ENCODE results near the gene GTF2A1.

GTF2A1 gene

DNA sequence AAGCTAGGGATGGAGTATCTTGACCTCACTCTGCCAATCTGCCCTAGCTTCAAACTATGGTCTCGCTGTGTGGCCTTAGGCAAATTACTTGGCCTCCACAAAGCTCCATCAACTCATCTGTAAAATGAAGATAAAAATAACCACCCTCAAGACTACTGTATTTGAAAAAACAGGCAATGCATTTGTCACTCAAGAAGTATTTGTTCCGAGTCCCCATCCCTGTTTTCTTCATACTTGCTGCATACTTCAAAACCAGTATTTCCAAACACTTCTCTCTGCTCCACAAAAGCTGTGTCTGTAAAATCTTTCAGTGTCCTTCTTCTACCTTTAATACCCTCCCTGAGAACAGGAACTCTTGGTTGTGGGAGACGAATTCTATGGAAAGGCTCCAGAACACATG, 47.9 kb downstream of the GTF2A1 start:
- no peak for DNase-seq

DNA sequence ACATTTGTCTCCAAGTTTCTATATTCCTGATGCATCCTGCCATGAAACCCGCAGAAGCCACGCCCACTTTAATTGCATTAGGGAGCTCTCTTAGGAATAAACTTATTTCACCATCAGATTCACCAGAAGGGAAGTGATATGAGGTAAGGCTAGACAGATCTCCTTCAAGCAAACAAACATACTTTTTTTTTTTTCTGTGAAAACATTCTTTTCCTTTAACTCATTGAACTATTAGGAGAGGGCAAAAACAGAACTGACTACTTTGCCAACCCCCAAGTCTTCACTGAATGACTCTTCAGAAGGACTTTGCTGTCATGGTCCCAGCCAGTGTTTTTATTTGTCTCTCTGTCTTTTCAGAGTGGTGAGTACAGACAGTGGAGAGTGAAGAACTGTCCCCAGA, 48.4 kb downstream of the GTF2A1 start:
- DNase-seq: no peak

DNA sequence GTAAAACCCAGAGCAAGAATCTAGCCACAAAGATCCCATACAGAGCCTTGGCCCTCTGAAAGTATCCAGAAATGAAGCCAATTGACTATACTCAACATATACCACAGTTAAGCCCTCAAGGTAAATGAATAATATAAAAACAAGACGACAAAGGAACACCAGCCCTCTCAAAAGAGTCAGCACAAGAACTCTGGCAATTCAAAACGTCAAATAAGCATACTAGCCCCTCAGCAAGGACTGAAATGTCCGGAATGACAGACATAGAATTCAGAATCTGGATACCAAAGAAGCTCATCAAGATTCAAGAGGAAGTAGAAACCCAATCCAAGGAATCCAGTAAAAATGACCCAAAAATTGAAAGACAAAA, 49.9 kb downstream of the GTF2A1 start:
- DNase-seq: no peak

DNA sequence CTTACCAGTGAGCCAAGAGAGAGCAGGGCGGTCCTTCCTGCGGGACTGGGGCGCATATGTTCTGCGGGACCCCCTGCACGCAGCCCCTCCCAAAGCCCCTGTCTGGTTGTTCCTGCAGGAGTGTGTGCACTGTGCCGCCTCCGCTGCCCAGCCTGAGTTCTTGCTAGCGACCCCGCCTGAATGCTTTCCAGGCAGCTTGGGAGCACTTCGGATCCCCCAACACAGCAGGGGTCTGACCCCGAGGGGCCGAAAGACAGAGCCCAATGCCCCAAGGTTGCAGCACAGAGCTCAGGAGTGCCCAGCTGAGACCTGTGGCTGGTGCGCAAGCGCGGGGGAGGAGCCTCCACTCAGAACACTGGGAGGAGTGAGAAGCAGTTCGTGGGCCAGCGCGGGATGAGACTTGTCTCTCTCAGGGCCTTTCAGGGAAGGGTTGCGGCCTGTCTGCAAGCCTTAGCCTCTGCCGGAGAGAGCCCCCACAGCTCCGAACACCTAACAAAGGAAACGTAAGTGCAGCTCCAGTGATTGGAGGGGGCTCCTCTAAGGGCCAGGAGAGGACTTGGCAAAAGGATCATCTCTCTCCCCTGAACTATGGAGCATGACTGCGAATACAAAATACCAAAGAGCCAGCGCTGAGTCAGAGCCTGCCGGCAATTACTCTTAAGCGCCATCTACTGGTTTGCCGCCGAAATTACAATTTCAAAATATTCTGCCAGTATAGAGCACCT, 50.5 kb downstream of the GTF2A1 start:
- DNase-seq: peak; percentile 88

DNA sequence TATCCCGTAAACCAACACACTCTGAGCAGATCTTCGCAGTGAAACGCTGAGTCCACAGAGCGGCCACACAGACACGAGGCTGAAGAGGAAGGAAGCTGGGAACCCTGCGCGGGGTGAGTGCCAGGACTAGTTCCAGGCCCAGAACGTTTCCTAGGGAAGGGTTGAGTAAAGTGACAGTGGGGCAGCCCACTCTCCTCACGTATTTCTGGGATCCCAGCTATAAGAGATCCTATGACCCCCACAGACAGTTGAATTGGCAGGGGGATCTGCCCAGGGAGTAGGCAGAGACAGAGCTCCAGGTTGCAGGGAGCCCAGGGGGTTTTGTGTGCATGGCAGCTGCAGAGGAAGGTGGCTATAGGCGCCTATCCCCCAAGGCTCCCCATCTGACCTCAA, 51.1 kb downstream of the GTF2A1 start:
- DNase-seq: no peak

DNA sequence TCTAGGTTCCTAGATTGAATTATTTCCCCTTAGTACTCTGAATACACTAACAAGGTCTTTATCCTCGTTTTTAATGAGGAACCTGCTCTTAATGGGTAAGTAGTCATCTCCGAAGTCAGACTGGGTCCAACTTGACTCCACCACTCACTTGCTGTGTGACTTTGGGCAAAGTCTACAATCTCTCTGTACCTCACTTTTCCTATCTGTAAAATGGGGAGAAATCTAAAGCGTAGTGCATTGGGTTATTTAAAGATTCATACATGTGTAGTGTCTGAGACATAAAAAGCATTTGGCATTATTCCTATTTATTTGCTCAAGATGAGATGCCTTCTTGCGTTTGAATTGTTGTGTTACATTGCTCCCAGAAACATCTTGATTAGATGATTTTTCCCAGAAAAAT, 51.5 kb downstream of the GTF2A1 start:
- no peak for DNase-seq

DNA sequence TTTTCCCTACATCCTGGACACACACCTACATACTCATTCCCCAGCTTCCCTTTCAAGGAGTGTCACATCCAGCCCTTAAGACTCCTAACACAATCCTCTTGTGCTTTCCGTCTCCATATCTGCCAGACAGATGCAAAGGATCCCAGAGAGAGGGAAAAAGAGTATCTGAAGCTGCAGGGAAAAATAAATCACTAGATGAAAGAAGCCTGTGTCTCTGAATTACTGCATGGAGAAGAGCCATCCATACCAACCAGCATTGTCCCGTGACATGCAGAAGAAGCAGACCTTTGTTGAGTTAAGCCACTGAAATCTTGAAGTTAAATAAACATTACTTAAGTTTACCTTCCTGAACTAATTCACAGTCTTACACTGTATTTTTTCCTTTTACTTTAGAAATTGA, 54.6 kb downstream of the GTF2A1 start:
- no peak for DNase-seq

DNA sequence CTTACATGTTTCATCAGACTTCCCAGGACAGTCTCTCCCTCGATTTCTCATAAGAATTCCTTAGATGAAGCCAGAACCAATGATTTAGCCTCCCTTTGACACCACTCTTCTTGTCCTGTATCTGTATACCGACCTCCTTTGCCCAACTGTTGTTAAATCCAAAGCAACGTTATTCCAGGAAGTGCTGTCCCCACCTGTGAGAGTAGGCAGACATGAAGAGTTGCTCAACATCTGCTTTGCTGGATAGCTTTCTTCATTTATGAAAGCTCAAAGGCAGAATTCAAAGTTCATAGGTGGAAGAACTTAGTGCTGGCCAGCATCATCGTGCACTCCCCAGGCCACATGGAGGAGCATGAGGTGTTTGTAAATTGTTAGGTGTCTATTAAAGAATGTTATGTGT, 55.6 kb downstream of the GTF2A1 start:
- DNase-seq: no peak

DNA sequence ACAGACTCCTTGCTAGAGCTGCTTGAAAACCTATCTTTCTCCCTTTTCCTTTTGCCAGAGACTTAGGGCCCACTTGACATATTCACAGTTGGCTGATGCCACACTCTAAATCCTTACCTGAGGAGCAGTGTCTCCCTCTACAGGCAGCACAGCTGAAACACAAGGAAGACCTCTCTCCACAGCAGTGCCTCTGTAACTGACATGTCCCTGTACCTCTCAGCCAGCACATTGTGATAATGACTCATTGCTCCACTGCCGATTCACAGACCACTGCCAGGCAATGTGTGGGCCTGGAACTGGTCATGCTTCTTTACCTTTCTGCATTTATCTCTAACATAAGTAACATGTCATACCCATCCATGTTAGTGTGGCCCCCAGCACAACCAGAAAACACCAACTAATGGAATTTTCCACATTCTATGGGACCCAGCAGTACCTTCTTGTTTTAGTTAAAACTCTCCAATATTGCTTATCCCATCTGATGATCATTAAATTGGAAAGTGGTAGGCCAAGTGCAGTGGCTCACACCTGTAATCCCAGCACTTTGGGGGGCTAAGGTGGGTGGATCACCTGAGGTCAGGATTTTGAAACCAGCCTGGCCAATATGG, 56.5 kb downstream of the GTF2A1 start:
- DNase-seq: peak; percentile 23

DNA sequence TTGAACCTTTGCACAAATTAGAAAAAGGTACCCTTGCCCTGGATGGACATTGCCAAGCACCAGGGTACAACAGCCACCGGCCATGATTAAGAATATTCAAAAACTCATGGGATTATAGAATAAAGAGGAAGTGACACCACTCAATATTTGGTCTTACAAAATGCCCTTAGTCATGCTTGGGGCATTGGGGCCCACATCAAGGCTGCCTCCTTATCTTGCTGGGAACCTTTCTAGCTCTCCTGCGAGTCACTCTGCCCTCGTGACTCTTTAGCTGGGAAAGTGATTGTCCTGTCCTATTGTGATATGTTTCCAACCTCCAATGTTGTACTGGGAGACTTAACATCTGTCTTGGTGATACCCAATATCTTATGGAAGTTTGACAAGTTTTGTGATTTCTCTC, 57.8 kb downstream of the GTF2A1 start:
- DNase-seq: no peak

DNA sequence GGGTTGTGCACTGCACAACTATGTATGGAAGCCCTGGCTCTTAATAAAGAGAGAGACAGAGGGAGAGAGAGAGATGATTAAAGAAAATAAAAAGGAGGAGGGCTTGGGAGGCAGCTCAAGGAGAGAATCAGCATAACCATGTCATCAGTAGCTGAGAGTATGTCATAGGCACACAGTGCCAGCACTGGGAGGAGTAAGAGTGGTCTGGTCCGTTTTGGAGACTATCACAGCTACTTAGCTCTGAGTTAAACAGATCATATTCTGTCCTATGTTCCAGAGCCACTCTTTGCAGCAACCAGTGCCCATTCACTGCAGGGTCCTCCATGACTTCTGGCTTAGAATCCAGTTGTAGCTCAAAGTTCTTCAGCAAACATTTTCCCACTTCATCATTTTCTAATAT, 59.0 kb downstream of the GTF2A1 start:
- DNase-seq: no peak

DNA sequence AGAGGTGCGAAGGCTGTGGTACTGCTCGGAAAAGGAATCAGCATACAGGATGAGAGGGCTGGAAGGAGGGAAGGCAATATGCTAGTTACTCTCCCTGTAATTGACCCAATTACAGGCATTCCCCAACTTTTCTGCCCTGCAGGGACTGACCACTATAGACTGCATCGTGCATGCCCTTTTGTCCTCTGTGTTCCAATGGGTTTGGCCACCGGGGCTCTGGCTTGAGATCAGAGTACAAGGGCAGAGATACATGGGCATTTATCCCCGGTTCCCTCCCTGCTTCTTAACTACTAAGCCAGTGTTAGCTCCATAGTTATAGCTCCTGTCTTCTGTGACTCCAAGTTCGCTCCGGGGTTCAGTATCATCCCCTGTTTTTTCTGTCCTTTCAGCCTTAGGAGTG, 59.7 kb downstream of the GTF2A1 start:
- no peak for DNase-seq

DNA sequence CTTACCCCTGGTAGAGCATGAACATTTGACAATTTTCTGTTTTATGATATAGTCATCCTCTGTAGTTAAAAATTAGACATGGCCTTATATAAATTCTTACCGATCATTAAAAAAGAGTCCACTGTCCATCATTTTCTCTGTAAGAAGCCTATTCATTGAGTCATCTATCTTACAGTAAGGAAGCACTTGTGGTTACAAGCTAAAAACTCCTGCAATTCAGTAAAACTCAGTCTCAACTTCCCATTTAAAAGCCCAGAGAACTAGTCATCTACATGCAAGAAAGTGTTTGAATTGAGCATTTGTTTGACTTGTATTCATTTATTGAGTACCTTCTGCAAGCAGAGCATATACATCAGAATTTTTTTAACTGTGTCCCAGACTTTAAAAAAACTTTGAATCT, 63.3 kb downstream of the GTF2A1 start:
- DNase-seq: no peak

DNA sequence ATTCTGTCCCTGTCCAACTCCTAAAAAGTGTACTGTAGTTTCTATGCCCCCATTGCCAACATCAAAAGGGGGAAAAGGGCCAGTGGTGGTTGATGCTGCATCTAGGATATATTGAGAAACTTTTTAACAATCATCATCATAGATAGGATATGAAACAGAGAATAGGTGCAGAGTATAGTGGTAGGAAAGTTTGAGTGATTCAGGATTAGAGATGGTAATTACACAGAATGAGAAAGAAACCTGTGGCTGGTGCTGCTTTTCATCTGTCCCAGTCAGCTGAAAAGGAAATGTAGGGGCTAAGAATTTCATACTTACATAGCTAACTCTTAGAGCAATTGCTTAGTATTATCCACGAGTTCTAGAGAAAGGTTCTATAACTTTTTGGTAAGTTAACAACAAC, 67.6 kb downstream of the GTF2A1 start:
- no peak for DNase-seq

DNA sequence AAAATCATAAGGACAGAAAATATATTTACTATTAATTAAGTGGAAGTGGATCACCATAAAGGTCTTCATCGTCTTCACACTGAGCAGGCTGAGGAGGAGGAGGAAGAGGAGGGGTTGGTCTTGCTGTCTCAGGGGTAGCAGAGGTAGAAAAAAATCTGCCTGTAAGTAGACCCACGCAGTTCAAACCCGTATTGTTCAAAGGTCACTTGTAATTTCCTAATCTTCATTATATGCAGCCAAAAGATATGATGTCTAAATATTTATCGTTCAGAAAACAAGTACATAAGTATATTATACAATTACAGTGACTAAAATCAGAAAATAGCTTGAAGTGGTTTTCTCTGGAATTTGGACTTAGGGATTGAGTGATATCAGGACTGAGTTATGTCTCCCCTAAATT, 72.1 kb downstream of the GTF2A1 start:
- no peak for DNase-seq

DNA sequence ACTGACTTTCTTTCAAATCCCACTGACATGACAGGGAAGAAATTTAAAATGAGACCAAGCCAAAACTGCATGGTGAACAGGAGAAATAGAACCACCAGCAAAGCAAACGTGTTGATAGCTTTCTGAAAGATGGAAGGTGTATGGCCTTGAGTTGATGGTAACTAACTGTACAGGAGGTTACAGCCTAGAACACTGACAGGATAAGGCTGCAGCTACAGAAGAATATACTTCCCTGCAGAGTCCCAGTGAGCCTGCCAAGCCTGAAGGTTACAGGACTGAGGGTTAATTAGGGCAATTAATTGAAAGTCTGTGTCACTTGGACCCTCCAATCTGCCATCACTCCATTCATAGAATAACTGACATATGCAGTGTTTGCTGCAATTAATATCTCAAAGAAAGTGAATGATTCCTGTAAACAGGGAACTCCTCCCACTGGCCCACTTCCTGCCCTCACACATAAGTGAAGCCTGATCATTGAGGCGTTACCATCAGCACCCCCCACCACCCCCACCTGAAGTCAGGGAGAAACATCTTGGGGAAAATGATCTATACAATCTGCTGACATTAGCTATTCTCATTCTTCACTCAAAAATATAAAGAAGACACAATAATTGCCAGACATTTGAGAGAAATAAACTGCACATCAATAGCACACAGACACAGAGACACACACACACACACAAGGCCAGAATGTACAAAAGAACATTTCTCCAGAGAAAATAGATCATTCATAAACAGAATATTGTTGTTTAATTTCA, 73.4 kb downstream of the GTF2A1 start:
- no peak for DNase-seq

DNA sequence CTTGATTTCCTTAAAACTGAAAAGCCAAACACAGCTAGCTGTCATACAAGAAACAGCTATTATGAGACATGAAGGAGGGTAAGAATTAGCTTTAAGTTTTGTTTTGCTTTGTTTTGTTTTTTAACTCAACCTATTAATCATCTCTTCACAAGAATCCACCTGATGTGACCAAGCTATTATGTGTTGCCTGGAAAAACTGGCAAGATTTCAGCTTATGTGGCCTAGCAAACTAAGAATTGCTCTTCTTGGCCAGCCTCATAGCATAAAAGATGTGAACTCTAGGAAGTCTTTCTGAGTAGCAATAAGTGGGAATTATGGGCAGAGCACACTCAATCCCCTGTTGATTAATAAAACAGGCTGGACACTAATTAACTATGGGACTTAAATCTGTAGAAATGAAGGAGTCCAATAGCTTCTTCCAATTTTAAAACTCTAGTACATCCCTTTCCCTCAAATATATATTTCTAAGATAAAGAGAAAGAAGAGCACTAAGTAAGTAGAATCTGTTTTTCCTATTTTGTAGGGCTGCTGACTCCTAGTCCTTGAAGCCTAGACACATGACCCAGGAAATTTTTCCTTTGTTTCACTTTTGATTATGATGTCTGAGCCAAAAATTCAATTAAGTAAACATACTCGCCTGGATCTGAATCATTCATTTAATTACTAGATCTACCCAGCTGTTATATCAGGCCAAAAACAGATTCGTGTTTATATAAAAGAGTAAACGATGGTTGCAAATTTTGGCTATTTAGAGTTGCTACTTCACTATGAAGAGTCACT, 75.7 kb downstream of the GTF2A1 start:
- no peak for DNase-seq

DNA sequence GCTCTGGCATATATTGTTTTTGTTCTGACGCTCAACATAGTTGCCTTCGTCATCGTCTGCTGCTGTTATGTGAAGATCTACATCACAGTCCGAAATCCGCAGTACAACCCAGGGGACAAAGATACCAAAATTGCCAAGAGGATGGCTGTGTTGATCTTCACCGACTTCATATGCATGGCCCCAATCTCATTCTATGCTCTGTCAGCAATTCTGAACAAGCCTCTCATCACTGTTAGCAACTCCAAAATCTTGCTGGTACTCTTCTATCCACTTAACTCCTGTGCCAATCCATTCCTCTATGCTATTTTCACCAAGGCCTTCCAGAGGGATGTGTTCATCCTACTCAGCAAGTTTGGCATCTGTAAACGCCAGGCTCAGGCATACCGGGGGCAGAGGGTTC, 77.0 kb downstream of the GTF2A1 start:
- DNase-seq: no peak

DNA sequence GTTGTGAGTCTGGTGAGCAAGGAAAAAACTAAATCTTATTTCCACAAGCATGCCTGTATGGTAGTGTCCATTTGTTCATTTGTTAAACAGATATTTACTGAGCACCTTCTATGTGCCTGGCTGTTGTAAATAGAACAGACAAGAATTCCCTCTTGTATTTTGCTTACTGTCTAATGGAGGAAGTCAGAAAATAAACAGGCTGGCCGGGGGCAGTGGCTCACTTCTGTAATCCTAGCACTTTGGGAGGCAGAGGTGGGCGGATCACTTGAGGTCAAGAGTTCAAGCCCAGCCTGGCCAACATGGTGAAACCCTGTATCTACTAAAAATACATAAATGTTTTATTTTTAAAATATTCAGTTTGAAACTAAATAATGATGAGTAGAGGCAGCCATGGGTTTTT, 79.3 kb downstream of the GTF2A1 start:
- DNase-seq: no peak

DNA sequence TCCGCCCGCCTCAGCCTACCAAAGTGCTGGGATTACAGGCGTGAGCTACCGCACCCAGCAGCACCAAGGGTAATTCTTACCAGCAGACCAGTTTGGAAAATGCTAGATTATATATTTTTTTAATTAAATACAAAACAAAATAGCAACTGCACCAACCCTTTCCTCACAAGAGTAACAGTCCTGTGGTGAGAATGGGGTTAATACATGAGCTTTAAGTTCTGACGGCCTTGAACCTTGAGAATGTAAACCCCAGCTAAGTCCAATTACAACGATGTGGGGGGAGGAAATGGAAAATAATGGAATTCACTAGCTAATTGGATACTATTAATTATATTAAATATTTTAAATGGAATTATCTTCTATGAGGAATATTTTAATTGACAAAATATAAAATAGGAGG, 82.3 kb downstream of the GTF2A1 start:
- DNase-seq: no peak

DNA sequence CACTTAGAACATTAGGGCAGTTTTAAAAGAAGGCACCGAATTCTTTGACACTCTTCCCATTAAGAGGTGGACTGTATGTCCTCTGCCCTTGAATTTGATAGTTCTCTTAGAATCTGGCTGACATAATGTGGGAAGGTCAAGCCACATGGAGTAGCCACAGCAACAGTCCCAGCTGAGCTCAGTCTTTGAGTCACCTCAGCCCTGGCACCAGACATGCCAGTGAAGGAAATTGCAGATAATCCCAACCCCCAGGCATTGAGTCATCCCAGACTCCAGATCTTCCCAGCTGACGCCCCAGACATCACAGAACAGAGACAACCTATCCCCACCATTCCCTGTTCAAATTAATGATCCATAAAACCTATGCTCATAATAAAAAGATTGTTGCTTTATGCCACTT, 83.4 kb downstream of the GTF2A1 start:
- no peak for DNase-seq

DNA sequence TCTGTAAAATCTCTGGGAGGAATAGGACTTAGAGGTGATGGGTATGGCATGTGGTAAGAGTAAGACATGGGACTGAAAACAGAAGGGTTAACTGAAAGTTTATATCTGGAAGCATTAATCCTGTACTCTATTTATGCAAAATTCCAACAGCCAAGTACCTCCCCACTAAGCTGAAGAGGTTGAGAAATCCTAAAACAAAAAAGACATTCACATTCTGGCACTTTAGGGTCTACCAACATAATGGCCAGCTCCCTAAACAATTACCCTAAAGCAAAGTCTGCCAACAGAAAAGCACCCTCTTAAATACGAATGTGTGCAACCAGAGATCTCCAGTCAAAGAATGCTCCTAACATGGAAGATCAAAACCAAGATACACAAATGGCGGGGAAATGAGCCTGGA, 87.4 kb downstream of the GTF2A1 start:
- DNase-seq: no peak

DNA sequence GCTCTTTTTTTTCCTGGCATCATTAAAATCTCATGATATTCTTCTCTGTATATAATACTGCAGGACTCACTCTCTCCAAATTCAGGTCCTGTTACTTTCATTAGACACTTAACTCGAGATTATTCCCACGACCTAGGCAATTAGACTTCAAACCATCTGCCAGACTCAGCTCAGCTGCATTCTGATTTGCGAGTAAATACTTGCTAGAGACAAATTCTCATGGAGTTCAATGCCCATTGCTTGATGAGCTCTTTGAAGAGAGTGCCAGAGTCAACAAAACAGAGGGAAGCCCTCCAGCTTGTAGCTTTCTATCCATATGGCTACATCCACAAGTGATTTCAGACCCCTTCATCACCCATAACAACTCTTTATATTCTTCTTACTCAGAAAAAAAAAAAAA, 88.3 kb downstream of the GTF2A1 start:
- no peak for DNase-seq

DNA sequence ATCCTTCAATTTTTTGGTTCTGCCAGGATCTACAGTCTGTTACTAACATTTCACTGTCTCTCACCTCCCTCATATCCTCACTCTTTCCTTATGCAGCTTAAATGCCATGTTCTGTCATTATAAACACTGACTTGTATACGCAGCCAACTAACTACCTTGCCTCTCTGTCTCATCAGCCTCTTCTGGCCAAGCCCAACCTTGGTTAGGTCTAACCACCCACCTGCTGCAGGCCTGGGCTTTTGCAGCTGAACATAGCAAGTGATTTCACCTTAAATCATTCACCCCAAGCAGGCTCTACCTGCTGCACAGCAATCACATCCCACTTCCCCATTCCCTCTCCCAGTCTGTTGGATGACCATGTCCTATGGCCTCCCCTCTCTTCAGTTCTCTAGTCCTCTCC, 91.5 kb downstream of the GTF2A1 start:
- DNase-seq: no peak
